Measurements from ENCODE around the gene ZNF594. TPM values are rescaled to one million over a fixed set of nuclear protein-coding genes. Genes with fewer than 3 reads are reported as not detected.
"Not testable (repeated sequence)": the region's sequence is repeated elsewhere in the genome, so short reads cannot be mapped to it uniquely, and the experiment has no call there.

ZNF594 gene
- polyA plus RNA-seq, 3 donors, result 19.0 to 20.4 (median 20.2) TPM

DNA sequence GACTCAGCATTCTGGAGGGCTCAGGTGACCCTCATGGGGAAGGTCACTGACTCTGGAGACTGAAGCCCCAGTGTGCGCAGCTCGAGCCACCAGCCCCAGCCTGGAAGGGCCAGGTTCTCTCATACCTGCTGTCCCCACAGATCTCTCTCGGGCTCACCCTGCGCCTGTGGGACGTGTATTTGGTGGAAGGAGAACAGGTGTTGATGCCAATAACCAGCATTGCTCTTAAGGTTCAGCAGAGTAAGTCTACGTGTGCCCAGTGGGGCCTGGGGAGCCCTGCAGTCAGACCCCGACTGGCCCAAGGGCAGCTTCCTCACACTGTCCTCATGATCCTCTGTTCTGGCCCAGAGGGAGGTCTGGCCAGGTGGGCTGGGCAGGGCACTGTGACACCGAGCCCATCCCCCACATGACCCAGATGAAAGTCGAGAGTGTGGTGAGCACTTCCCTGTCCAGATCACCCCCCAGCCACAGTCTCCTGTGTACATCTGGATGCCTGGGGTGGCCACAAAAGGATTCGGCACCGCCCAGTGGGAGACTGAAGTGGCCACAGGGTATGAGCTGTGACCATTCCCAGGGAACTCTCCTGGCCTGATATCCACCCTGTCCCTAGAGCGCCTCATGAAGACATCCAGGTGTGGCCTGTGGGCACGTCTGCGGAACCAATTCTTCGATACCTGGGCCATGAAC lies 54.0 kb downstream of the ZNF594 start:
- DNase-seq (ENCODE audit: low read depth in 3 of 3, low spot score in 2 of 3), result not testable (repeated sequence)

DNA sequence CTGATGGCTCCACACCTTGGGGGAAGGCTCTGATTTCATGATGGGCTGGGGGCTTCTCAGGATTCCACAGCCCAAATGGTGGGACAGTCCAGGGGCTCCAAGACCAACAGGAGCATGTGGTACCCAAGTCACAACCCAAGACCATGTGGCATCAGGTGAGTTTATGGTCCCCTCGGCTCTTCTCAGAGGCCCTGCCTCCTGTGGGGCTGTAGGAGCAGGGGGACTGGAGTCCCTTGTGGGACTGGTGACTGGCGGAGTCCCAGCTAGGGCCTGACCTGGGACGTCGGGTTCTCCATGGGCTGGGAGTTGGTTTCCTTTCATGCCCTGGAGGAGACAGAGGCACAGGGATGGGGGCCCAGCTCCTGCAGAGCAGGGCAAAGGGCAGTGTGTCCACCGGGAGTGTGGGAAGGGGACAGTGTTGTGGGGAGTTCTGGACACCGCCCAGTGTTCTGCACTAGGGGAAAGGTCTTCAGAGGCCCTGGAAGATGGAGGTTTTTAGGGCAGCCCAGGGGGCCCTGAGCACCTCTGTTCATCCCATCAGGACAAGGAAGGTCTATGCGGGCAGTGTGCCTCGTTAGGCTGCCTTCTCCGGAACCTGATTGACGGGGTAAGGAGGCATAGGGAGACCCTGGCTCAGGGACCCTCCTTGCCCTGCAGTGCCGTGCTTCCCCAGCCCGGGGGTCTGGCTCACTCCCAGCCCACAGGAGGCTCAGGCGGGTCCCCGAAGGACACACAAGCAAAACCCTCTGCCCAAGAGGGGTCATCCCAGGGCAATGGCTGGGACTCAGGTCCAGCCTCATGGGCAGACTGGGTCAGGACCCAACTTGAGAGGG lies 54.9 kb downstream of the ZNF594 start:
- DNase-seq (ENCODE audit: low read depth in 3 of 3, low spot score in 2 of 3), result not testable (repeated sequence)

DNA sequence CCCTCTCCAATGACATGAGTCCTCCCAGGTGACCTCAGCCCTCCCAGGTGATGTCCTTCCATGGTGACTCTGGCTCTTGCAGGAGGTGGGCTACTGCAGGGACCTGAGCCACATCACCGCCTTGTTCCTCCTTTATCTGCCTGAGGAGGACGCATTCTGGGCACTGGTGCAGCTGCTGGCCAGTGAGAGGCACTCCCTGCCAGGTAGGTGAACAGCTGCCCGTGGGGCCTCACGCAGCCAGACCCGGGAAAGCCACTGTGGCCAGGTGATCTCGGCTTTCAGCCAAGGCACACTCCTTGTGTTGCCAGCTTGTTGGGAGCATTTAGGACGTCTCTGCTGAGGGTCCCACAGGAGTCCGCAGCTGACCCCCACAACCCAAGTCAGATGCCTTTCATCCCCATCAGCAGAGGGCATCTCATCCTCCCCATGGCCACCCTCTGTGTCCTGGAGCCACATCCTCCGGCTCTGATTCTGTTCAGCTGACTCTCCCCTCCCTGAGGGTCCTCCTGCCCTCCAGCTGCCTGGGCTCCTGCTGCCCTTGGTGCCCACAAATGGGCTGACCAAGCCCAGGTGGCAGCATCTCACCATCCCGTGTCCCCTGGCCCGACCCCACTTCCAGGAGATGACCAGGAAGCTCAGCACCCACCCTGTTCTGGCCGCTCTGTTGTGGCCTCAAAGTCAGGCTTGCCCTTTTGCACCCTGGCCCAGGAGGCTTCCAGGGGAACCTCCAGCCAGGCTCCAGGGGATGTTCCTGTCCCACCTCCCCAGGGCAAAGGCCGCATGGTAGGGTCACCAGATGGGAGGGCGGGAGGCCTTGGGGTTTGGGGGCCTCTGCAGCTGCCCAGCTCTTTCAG lies 55.7 kb downstream of the ZNF594 start:
- DNase-seq (ENCODE audit: low read depth in 3 of 3, low spot score in 2 of 3), result no peak

DNA sequence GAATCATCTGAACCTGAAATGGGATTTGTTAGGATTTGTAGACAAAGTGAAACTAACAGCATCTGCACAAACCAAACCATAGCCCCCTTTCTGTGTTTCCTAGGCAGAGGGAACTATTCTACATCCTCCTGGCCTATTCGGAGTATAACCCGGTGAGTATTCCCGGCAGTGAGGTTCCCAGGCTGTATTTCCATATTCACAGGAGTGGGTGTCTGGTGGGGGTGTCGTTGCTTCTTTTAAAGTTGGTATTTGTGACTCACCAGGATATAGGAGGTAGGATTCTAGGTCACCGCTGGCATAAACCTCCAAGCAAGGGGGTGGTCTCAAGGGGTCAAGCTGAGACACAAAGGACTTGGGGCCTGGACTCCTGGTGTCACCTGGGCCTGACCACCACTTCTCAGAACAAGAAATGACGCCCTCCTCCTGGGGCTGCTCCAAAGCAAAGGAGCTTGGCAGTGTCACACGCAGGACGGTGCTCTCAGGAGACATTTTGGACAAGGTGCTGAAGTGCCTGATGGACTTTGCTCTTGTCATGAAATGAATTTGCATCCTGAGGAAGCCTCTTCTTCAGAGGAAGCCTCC lies 56.4 kb downstream of the ZNF594 start:
- not testable (repeated sequence) for DNase-seq (ENCODE audit: low read depth in 3 of 3, low spot score in 2 of 3)

DNA sequence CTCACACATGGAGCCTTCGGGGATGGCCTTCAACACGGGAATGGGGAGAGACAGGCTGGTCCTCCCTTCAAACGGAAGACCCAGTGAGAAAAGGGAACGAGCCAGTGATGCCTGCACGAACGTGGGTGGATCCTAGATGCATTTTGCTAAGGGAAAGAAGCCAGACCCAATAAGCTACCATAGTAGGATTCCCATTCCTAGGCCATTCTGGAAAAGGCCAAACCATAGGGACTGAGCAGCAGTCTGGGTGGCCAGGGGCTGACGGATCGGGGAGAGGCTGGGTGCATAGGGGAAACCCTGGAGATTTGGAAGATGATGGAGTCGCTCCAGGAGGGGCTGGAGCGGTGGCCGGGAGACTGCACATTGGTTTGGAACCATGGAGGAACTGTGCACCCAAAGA lies 57.1 kb downstream of the ZNF594 start:
- not testable (repeated sequence) for DNase-seq (ENCODE audit: low read depth in 3 of 3, low spot score in 2 of 3)

DNA sequence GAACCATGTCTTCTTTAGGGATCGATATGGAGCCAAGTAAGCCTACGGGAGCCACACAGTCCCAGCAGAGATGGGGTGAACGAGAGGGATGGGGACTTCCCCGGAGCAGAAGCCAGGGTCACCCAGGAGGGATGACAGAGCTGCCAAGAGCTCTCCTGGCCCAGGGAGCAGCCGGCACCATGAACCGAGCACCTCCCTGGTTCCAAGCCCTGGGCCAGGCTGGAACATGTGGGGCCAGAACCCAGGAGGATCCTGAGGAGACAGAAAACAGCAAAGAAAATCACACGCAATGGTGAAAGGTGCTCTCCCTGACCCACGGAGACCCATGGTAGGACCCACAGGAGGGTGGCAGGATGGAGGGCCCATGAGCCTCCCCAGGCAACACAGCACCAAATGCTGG lies 57.7 kb downstream of the ZNF594 start:
- DNase-seq (ENCODE audit: low read depth in 3 of 3, low spot score in 2 of 3), result not testable (repeated sequence)

DNA sequence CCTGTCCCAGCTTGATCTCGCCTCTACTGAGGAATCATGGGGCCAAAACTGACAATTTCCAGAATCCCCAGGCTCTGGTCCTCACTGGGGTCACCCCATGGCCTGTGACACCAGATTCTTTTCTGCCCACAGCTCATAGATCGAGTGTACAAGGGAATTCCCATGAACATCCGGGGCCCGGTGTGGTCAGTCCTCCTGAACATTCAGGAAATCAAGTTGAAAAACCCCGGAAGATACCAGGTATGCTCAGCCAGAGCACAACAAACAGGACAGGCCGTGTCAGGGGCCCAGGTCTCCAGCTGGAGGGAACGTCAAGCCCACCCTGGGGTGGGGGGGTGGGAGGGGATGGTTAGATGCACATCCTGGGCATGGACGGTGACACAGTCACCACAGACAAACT lies 58.4 kb downstream of the ZNF594 start:
- DNase-seq (ENCODE audit: low read depth in 3 of 3, low spot score in 2 of 3), result no peak

DNA sequence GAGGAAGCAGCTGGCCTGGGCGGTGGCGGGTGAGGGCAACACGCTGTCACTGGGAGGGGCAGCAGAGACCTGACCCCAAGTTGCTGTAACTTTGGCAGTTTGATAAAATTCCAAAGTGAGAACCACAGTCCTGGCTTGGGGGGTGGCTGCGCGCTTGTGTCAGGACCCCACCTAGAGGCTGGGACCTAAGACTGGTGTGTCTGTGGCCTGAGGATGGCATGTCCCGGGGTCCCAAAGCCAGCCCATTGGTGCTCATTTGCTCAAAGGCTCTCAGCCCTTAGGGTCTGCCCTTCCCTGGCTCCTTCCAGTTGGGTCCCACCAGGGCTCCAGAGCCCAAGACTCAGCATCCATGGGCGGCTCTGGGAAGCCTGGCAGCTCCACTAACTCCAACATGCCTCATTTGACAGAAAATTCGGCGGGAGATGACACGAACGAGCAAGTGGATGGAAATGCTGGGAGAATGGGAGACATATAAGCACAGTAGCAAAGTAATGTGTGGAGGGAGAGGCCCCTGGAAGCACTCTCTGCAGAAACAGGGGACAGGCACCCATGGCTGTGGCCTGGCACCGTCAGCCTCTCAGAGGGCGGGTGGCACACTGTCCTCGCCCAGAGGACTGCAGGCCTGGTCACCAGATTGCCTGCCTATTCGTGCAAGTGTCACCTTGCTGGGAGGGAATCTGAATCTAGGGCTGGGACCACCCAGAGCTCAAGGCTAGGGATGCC lies 59.0 kb downstream of the ZNF594 start:
- not testable (repeated sequence) for DNase-seq (ENCODE audit: low read depth in 3 of 3, low spot score in 2 of 3)

DNA sequence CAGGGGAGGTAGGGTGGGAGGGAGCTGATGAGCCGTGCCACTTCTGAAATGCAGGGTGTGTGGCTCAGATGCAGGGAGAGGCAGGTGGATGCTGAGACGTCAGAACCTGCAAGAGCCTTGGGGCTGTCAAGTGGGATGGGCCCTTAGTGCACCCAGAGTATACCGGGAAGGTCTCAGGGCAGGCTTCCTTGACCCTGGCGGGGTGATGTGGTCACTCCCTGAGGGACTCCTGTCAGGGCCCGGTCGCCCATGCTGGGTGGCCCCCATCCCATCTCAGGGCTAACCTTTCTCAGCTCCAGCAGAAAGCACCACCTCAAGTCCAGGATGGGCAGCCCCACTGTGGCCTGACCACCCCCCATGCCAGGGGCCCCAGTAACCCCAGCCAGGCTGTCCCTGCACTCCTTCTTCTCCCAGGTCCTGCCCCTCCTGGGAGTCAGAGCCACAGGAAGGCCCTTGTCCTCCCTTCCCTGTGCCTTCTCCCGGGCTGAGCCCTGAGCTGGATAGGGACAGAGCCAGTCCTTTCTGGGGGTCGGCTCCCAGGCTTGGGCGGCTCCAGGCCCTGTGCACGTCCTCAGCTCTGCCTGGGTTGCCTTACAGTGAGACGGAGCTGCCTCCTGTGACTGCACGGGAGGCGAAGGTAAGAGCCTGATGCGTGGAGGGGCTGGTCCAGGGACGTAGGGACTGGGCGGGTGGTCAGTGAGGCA lies 59.7 kb downstream of the ZNF594 start:
- not testable (repeated sequence) for DNase-seq (ENCODE audit: low read depth in 3 of 3, low spot score in 2 of 3)

GRCh38 chr17:5131146-5131715 lies 60.4 kb downstream of the ZNF594 start:
- DNase-seq (ENCODE audit: low read depth in 3 of 3, low spot score in 2 of 3), result no peak

- not testable (repeated sequence) for DNase-seq (ENCODE audit: low read depth in 3 of 3, low spot score in 2 of 3)
Measured at GRCh38 chr17:5130687-5131086, 61.0 kb downstream of the ZNF594 start.

GRCh38 chr17:5130261-5130660 lies 61.4 kb downstream of the ZNF594 start:
- not testable (repeated sequence) for DNase-seq (ENCODE audit: low read depth in 3 of 3, low spot score in 2 of 3)

GRCh38 chr17:5129770-5130169 lies 61.9 kb downstream of the ZNF594 start:
- DNase-seq (ENCODE audit: low read depth in 3 of 3, low spot score in 2 of 3), result not testable (repeated sequence)

Other genes with a start within 250 kb of the ZNF594 start
- 100 to 1,000 TPM; 296 to 397 (median 351) TPM for gene PFN1, start 243.3 kb downstream of the ZNF594 start, polyA plus RNA-seq (ENCODE audit: insufficient read length in 3 of 3)
- 10 to 100 TPM; 16.0 to 22.9 (median 16.7) TPM for gene ENO3, start 240.7 kb downstream of the ZNF594 start, polyA plus RNA-seq (ENCODE audit: insufficient read length in 3 of 3)
- 100 to 1,000 TPM; 103 to 107 (median 104) TPM for gene SPAG7, start 224.1 kb downstream of the ZNF594 start, polyA plus RNA-seq (ENCODE audit: insufficient read length in 3 of 3)
- gene CAMTA2, start 204.2 kb downstream of the ZNF594 start, polyA plus RNA-seq (ENCODE audit: insufficient read length in 3 of 3), result 10 to 100 TPM; 18.9 to 22.5 (median 22.3) TPM
- gene INCA1, start 194.3 kb downstream of the ZNF594 start, polyA plus RNA-seq (ENCODE audit: insufficient read length in 3 of 3), result 1 to 10 TPM; 6.0 to 7.8 (median 6.6) TPM
- gene KIF1C, start 193.9 kb downstream of the ZNF594 start, polyA plus RNA-seq (ENCODE audit: insufficient read length in 3 of 3), result 10 to 100 TPM; 76.2 to 94.4 (median 92.0) TPM
- gene SLC52A1, start 156.4 kb downstream of the ZNF594 start, polyA plus RNA-seq (ENCODE audit: insufficient read length in 3 of 3), result under 1 TPM; 0.15 to 0.25 (median 0.19) TPM
- gene ZFP3, start 113.4 kb downstream of the ZNF594 start, polyA plus RNA-seq (ENCODE audit: insufficient read length in 3 of 3), result 10 to 100 TPM; 14.1 to 16.1 (median 15.2) TPM
- 10 to 100 TPM; 21.1 to 25.2 (median 21.5) TPM for gene ZNF232, start 80.0 kb downstream of the ZNF594 start, polyA plus RNA-seq (ENCODE audit: insufficient read length in 3 of 3)
- 1 to 10 TPM; 2.0 to 2.8 (median 2.8) TPM for gene USP6, start 75.8 kb downstream of the ZNF594 start, polyA plus RNA-seq (ENCODE audit: insufficient read length in 3 of 3)
- gene SCIMP, start 43.0 kb upstream of the ZNF594 start, polyA plus RNA-seq (ENCODE audit: insufficient read length in 3 of 3), result 1 to 10 TPM in 2 of 3 donors, under 1 TPM in 1; 0.83 to 1.1 (median 1.0) TPM
- 10 to 100 TPM; 57.4 to 65.8 (median 64.6) TPM for gene RABEP1, start 90.4 kb upstream of the ZNF594 start, polyA plus RNA-seq (ENCODE audit: insufficient read length in 3 of 3)
- 10 to 100 TPM; 74.0 to 88.2 (median 82.7) TPM for gene NUP88, start 227.8 kb upstream of the ZNF594 start, polyA plus RNA-seq (ENCODE audit: insufficient read length in 3 of 3)
- 10 to 100 TPM; 56.9 to 64.7 (median 58.1) TPM for gene RPAIN, start 228.3 kb upstream of the ZNF594 start, polyA plus RNA-seq (ENCODE audit: insufficient read length in 3 of 3)
- 100 to 1,000 TPM; 174 to 189 (median 187) TPM for gene C1QBP, start 247.3 kb upstream of the ZNF594 start, polyA plus RNA-seq (ENCODE audit: insufficient read length in 3 of 3)